ENCODE results near the gene LRRC18. TPM values are rescaled to one million over a fixed set of nuclear protein-coding genes. Genes with fewer than 3 reads are reported as not detected.

The LRRC18 gene
- polyA plus RNA-seq (2011; rRNA removed) (not detected in 2 replicates), polyA plus RNA-seq (2017; fragmentation: RNase III; extraction: RNeasy Plus Mini Kit Qiagen cat#74134 plus additional on column Dnase treatment) (not detected in 3 replicates), polyA minus RNA-seq (2011; rRNA and poly(A)+ RNA removed) (not detected in 2 replicates)
- not detected in 2 replicates for polyA plus RNA-seq (2012; cell fraction: cytosol; rRNA removed)
- not detected in 2 replicates for polyA plus RNA-seq (2012; cell fraction: nucleus; rRNA removed)

DNA sequence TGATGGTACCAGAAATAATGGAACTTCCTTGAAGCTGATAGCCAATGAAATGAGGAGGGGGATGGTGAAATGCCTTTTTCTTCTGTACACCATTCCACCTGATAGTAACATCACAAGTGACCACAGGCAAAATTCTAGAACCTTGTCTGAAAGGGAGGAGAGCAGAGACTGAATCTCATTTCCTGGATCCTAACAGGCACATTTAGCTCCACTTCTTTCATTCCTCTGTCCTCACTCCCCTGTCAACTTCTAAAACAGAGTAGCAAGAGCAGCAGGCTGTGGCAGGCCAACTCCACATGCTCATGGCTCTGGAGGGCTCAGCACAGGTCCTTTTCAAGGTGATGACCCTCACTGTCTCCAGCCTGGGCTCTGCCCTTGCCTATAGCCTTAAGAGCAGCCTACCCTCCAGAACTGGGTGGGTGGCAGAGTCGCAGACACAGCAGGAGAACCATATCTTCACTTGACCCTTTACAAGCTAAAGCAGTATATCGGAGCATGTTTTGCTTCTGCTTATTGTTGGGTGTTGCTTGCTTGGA is at the start of gene LRRC18:
LRRC18 (minus strand) TSS at position 51 of the 536 bp plus-strand sequence. CDS start 25,685 bp downstream, outside the sequence.
- ChIA-PET POLR2A (no interaction called here), CTCF (interaction anchor here (0.6 kb wide), 1 partner anchor 1431 kb away, joined by 3 read pairs; no protein-coding TSS in a partner anchor)
- WGBS (ENCODE audit: missing lambda C conversion rate): 39% methylated on average over 2 of the region's 2 CpGs
- no peak within 1 kb of the TSS for H3K27ac ChIP-seq
- no peak within 1 kb of the TSS for H3K4me2 ChIP-seq
- no peak for ATAC-seq
- no peak within 1 kb of the TSS for H3K4me3 ChIP-seq
- TF ChIP-seq ESRRA (IDR thresholded peaks at IDR 0.05; ENCODE audit: borderline replicate concordance, low read length) (no peak), HDAC2 (IDR thresholded peaks at IDR 0.05) (no peak), MYC (IDR thresholded peaks at IDR 0.05; ENCODE audit: borderline replicate concordance, low read length) (no peak), PHF8 (IDR thresholded peaks at IDR 0.05; ENCODE audit: borderline replicate concordance, low read depth) (no peak), EHMT2 (IDR thresholded peaks at IDR 0.05; ENCODE audit: low read depth) (no peak), SREBF2 (IDR thresholded peaks at IDR 0.05) (no peak), POLR2A (IDR thresholded peaks at IDR 0.05; ENCODE audit: low read length) (no peak), MAZ (IDR thresholded peaks at IDR 0.05; ENCODE audit: borderline replicate concordance, low read depth, low read length) (no peak), SMC3 (IDR thresholded peaks at IDR 0.05) (no peak)
- no peak for DNase-seq (ENCODE audit: low read depth in 1 of 2, low spot score in 1 of 2)
- no peaks in the 10 kb centered on the region for H3K4me1 ChIP-seq
- no peaks in the 10 kb centered on the region for H3K9me3 ChIP-seq
- no peak for FAIRE-seq

DNA sequence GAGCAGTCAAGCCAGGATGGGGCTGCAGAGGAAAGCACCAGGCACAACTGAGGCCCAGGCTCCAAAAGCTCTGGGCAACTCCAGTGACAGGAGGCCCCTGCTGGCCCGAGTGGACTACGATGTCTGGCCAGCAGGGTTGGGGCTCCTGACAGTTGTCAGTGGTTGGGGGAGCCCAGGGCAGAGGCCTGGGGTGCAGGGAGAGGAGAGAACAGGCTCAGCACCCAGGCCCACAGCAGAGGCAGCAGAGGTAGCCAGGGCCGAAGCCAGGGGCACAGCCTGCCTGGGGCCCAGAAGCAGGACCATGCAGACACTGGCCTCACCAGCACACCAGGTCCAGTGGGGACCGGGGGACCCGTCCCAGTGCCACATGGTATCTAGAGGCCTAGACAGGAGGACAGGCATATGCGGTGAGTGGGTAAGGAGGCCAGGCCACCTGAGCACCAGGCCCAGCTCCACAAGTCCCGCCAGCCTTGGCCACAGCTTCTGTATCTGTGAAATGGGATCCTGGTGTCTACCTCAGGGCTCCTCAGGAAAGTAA is 46.0 kb upstream of the LRRC18 start:
- Histone ChIP-seq H3K4me1 (no peaks in the 10 kb centered on the region), H3K27ac (no peak overlapping the region), H3K9me3 (no peaks in the 10 kb centered on the region), H3K4me2 (no peak overlapping the region), H3K4me3 (no peak overlapping the region)
- FAIRE-seq (no peak), DNase-seq (ENCODE audit: low read depth in 1 of 2, low spot score in 1 of 2) (no peak), ATAC-seq (no peak)
- 51% methylated on average over 5 of the region's 7 CpGs for WGBS (ENCODE audit: missing lambda C conversion rate)
- POLR2A ChIA-PET: no interaction called here
- CTCF ChIA-PET: interaction anchor here (1.1 to 1.9 kb wide), 2 partner anchors 329 to 533 kb away, joined by 4 read pairs; no protein-coding TSS in a partner anchor
- TF ChIP-seq FOSB (CRISPR knock-in tag; IDR thresholded peaks at IDR 0.05): no peak

DNA sequence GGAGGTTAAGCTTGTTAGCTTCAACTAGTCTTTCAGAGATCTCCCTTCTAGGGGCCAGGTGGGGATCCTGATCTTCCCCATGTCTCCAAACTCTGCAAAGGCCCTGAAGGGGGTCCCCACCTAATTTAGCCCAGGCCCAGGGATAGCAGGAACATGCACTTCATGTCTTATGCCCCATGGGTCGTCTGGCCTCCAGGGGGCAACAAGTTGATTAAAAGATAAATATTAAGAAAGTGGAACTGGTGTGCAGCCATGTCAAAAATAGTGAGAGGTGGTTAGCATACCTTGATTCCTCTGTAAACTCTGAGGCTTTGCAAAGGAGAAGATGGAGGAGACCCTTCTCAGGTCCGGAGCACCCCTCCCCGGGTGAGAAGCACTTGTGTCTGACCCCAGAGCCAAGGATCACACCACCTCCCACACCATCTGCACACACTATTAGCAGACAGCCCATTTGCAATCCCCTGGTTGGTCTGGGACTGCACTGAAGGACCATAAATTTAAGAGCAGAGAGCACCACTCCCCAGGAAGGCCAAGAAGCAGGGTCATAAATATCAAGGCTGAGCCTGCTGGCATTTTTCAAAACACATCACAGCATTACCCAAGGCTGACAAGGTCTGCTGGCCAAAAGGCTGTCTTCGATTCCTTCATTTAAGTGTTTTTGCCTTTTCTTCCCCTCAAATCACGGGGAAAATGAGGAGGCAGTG is 44.2 kb upstream of the LRRC18 start:
- WGBS (ENCODE audit: missing lambda C conversion rate): 25% methylated on average over 5 of the region's 5 CpGs
- CTCF ChIA-PET: interaction anchor here (1.9 kb wide), 1 partner anchor 180 kb away, joined by 8 read pairs; no protein-coding TSS in a partner anchor

DNA sequence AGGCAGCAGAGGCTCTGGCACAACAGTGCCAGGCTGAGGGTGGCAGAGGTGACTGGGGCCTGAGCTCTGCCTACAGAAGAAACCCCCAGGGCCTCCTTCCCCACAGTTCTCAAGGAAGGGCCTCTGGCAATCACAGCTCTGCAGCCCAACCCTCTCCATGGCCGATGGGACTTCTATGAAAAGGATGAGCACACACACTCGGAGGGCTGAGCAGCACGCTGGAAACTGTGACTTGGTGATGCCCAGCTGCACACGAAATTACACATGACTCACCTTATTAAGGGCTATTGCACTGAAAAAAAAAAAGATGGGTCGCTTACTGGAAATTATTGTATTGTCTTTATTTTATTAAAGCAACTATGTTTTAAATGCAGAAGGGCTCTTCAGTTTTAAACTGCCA is 42.9 kb upstream of the LRRC18 start:
- Histone ChIP-seq H3K4me3 (no peak overlapping the region), H3K9me3 (no peaks in the 10 kb centered on the region), H3K27ac (no peak overlapping the region), H3K4me2 (no peak overlapping the region), H3K4me1 (no peaks in the 10 kb centered on the region)
- ATAC-seq (no peak), FAIRE-seq (no peak), DNase-seq (ENCODE audit: low read depth in 1 of 2, low spot score in 1 of 2) (no peak)
- CTCF ChIA-PET: interaction anchor here (1.2 to 3.5 kb wide), 6 partner anchors 17 to 425 kb away, joined by 4 to 10 read pairs (median 8); no protein-coding TSS in a partner anchor
- TF ChIP-seq ESRRA (IDR thresholded peaks at IDR 0.05; ENCODE audit: borderline replicate concordance, low read length) (no peak), FOXS1 (CRISPR knock-in tag; IDR thresholded peaks at IDR 0.05) (no peak), JUNB (IDR thresholded peaks at IDR 0.05) (no peak), ZFP36 (IDR thresholded peaks at IDR 0.05; ENCODE audit: borderline replicate concordance, partially characterized antibody) (no peak), GATA3 (IDR thresholded peaks at IDR 0.05; ENCODE audit: borderline replicate concordance) (no peak), RAD21 (conservative IDR thresholded peaks at IDR 0.05 in 1 of 2, IDR thresholded peaks at IDR 0.05 in 1 of 2) (no peak), ZSCAN20 (CRISPR knock-in tag; IDR thresholded peaks at IDR 0.05) (no peak), MYC (IDR thresholded peaks at IDR 0.05; ENCODE audit: borderline replicate concordance, low read length) (no peak), KDM5A (IDR thresholded peaks at IDR 0.05) (no peak), NPAS2 (CRISPR knock-in tag; IDR thresholded peaks at IDR 0.05; ENCODE audit: borderline replicate concordance) (no peak), HOXB5 (CRISPR knock-in tag; IDR thresholded peaks at IDR 0.05) (no peak), EP300 (IDR thresholded peaks at IDR 0.05) (no peak)
- TF ChIP-seq, protein P1, sequence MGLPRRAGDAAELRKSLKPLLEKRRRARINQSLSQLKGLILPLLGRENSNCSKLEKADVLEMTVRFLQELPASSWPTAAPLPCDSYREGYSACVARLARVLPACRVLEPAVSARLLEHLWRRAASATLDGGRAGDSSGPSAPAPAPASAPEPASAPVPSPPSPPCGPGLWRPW (IDR thresholded peaks at IDR 0.05): no peak
- TF ChIP-seq, protein P2, sequence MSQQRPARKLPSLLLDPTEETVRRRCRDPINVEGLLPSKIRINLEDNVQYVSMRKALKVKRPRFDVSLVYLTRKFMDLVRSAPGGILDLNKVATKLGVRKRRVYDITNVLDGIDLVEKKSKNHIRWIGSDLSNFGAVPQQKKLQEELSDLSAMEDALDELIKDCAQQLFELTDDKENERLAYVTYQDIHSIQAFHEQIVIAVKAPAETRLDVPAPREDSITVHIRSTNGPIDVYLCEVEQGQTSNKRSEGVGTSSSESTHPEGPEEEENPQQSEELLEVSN (IDR thresholded peaks at IDR 0.05; ENCODE audit: borderline replicate concordance, low read depth): no peak
- WGBS (ENCODE audit: missing lambda C conversion rate): 26% methylated on average over 5 of the region's 5 CpGs
- POLR2A ChIA-PET: no interaction called here

More for the DNA sequence above, 44.2 kb upstream of the LRRC18 start:
- no peak for ATAC-seq
- H3K4me1 ChIP-seq: no peaks in the 10 kb centered on the region
- POLR2A ChIA-PET: no interaction called here
- no peak for FAIRE-seq
- DNase-seq (ENCODE audit: low read depth in 1 of 2, low spot score in 1 of 2): no peak
- no peak overlapping the region for H3K4me2 ChIP-seq
- no peak overlapping the region for H3K4me3 ChIP-seq
- no peak overlapping the region for H3K27ac ChIP-seq
- TF ChIP-seq, protein P3, sequence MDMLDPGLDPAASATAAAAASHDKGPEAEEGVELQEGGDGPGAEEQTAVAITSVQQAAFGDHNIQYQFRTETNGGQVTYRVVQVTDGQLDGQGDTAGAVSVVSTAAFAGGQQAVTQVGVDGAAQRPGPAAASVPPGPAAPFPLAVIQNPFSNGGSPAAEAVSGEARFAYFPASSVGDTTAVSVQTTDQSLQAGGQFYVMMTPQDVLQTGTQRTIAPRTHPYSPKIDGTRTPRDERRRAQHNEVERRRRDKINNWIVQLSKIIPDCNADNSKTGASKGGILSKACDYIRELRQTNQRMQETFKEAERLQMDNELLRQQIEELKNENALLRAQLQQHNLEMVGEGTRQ (IDR thresholded peaks at IDR 0.05): no peak
- TF ChIP-seq ZSCAN20 (CRISPR knock-in tag; IDR thresholded peaks at IDR 0.05) (no peak), FOXS1 (CRISPR knock-in tag; IDR thresholded peaks at IDR 0.05) (no peak), TP53 (CRISPR knock-in tag; IDR thresholded peaks at IDR 0.05) (no peak), NR3C1 (IDR thresholded peaks at IDR 0.05) (no peak)
- H3K9me3 ChIP-seq: no peaks in the 10 kb centered on the region
